Measurements from ENCODE around the gene LHFPL6.

LHFPL6 gene

GRCh38 chr13:39530916-39531315 lies 72.1 kb downstream of the LHFPL6 start:
- Histone ChIP-seq H3K27ac (ENCODE audit: low read depth, low read length, poor library complexity, severe bottlenecking) (no peak overlapping the region), H3K4me2 (ENCODE audit: low read length) (no peak overlapping the region), H2AFZ (ENCODE audit: low read length) (no peak overlapping the region), H3K4me3 (ENCODE audit: low read depth, low read length, poor library complexity, severe bottlenecking) (no peak overlapping the region), H3K27me3 (ENCODE audit: insufficient read depth, low read length) (no peaks in the 10 kb centered on the region), H3K79me2 (ENCODE audit: insufficient read depth, low read length) (no peaks in the 10 kb centered on the region), H3K9me2 (ENCODE audit: low read depth, low read length) (no peaks in the 10 kb centered on the region), H3K4me1 (ENCODE audit: insufficient read depth, low read length, severe bottlenecking) (no peaks in the 10 kb centered on the region), H3K36me3 (ENCODE audit: insufficient read depth, low read length) (no peaks in the 10 kb centered on the region), H4K20me1 (ENCODE audit: insufficient read depth, low read length) (no peaks in the 10 kb centered on the region), H3K9ac (ENCODE audit: low read length) (no peak overlapping the region), H3K9me3 (ENCODE audit: low read length) (no peaks in the 10 kb centered on the region), H3F3A (ENCODE audit: insufficient read depth, low read length) (no peaks in the 10 kb centered on the region)
- TF ChIP-seq CTCF (IDR thresholded peaks at IDR 0.05; ENCODE audit: low read length) (no peak), EZH2 (IDR thresholded peaks at IDR 0.05; ENCODE audit: borderline replicate concordance, low read length) (no peak)

GRCh38 chr13:39528661-39528980 lies 74.4 kb downstream of the LHFPL6 start:
- Histone ChIP-seq H3K9me2 (ENCODE audit: low read depth, low read length) (no peaks in the 10 kb centered on the region), H2AFZ (ENCODE audit: low read length) (no peak overlapping the region), H3K4me1 (ENCODE audit: insufficient read depth, low read length, severe bottlenecking) (no peaks in the 10 kb centered on the region), H3K9me3 (ENCODE audit: low read length) (no peaks in the 10 kb centered on the region), H3K4me2 (ENCODE audit: low read length) (no peak overlapping the region), H3K9ac (ENCODE audit: low read length) (no peak overlapping the region), H4K20me1 (ENCODE audit: insufficient read depth, low read length) (no peaks in the 10 kb centered on the region), H3K27ac (ENCODE audit: low read depth, low read length, poor library complexity, severe bottlenecking) (no peak overlapping the region), H3K79me2 (ENCODE audit: insufficient read depth, low read length) (no peaks in the 10 kb centered on the region), H3K27me3 (ENCODE audit: insufficient read depth, low read length) (no peaks in the 10 kb centered on the region), H3F3A (ENCODE audit: insufficient read depth, low read length) (no peaks in the 10 kb centered on the region), H3K4me3 (ENCODE audit: low read depth, low read length, poor library complexity, severe bottlenecking) (no peak overlapping the region), H3K36me3 (ENCODE audit: insufficient read depth, low read length) (no peaks in the 10 kb centered on the region)
- no peak for TF ChIP-seq EZH2 (IDR thresholded peaks at IDR 0.05; ENCODE audit: borderline replicate concordance, low read length)
- no peak for TF ChIP-seq CTCF (IDR thresholded peaks at IDR 0.05; ENCODE audit: low read length)

- Histone ChIP-seq H3K27me3 (ENCODE audit: insufficient read depth, low read length) (no peaks in the 10 kb centered on the region), H3K9ac (ENCODE audit: low read length) (no peak overlapping the region), H3K9me3 (ENCODE audit: low read length) (no peaks in the 10 kb centered on the region), H3K4me3 (ENCODE audit: low read depth, low read length, poor library complexity, severe bottlenecking) (no peak overlapping the region), H3K9me2 (ENCODE audit: low read depth, low read length) (no peaks in the 10 kb centered on the region), H3K4me2 (ENCODE audit: low read length) (no peak overlapping the region), H3K4me1 (ENCODE audit: insufficient read depth, low read length, severe bottlenecking) (no peaks in the 10 kb centered on the region), H3K27ac (ENCODE audit: low read depth, low read length, poor library complexity, severe bottlenecking) (no peak overlapping the region), H3F3A (ENCODE audit: insufficient read depth, low read length) (no peaks in the 10 kb centered on the region), H3K79me2 (ENCODE audit: insufficient read depth, low read length) (no peaks in the 10 kb centered on the region), H2AFZ (ENCODE audit: low read length) (no peak overlapping the region), H4K20me1 (ENCODE audit: insufficient read depth, low read length) (no peaks in the 10 kb centered on the region), H3K36me3 (ENCODE audit: insufficient read depth, low read length) (no peaks in the 10 kb centered on the region)
- TF ChIP-seq EZH2 (IDR thresholded peaks at IDR 0.05; ENCODE audit: borderline replicate concordance, low read length) = no peak
- no peak for TF ChIP-seq CTCF (IDR thresholded peaks at IDR 0.05; ENCODE audit: low read length)
Observed at GRCh38 chr13:39527961-39528660, 74.9 kb downstream of the LHFPL6 start.

Data from OCI-LY1 (cell line).